ENCODE results near the gene TOR2A. TPM values are rescaled to one million over a fixed set of nuclear protein-coding genes. Genes with fewer than 3 reads are reported as not detected.

TOR2A gene
- total and polyA plus RNA-seq, 2 donors (not counting 3 experiments of a cell fraction or from before 2014, with no cell fraction given) = 19.3 to 23.9 TPM

DNA sequence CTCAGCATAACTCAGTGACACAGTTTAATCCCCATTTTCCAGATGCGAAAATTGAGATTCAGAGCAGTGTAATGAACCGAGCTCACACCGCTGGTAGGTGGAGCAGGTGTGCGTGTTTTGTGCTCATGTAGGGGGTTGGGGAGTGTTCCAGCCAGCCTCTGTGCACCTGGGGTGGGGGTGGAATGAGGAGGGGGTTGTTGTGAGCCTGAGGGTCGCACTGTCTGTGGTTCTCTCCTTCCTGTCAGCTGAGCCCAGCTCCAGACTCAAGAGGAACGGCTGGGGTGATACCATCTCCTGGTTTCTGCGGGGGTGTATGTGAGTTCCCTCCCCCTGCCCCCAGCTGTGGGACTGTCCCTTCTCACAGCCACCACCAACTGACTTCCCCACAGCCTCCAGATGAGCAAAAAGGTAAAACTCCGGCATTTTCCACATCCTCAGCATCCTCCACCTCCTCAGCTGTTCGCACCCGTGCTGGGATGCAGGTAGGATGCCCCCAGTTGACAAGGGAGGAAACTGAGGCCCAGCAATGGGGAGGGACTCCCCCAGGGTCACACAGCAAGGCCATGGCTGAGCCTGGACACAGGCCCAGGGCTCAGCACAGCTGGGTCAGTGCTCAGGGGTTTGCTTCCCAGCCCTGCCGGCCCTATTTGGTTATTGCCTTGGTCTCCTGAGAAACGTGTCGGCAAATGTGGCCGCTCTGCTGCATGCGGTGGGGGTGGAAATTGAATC is 41.3 kb upstream of the TOR2A start:
- no TSS peak for BruUV-seq (replicated peaks)
- Histone ChIP-seq H3K36me3 (ENCODE audit: control insufficient read depth in 2 of 2, extremely low read depth in 1 of 2, insufficient read depth in 2 of 2, low read length in 2 of 2) (no peaks in the 10 kb centered on the region), H4K20me1 (replicated peaks; ENCODE audit: control insufficient read depth, extremely low read depth, insufficient read depth, low read length) (no peaks in the 10 kb centered on the region), H3K4me1 (ENCODE audit: control insufficient read depth, extremely low read depth, insufficient read depth, low read length) (peaks cover 4% of the 10 kb centered on the region), H3K27me3 (ENCODE audit: control insufficient read depth in 2 of 2, insufficient read depth in 2 of 2, low read length in 2 of 2) (no peaks in the 10 kb centered on the region), H3K27ac (ENCODE audit: insufficient read depth, low read depth, low read length) (no peak overlapping the region), H3K9me1 (replicated peaks; ENCODE audit: control insufficient read depth, extremely low read depth, insufficient read depth, low read length) (no peaks in the 10 kb centered on the region), H3K4me2 (ENCODE audit: insufficient read depth, low read length) (no peak overlapping the region), H2AFZ (ENCODE audit: low read depth, low read length) (no peak overlapping the region), H3K4me3 (replicated peaks in 1 of 3; ENCODE audit: insufficient read depth in 1 of 3, low read depth in 1 of 3, low read length in 3 of 3) (no peak overlapping the region), H3K9me3 (replicated peaks; ENCODE audit: control insufficient read depth, insufficient read depth, low read length) (no peaks in the 10 kb centered on the region), H3K79me2 (ENCODE audit: control insufficient read depth, insufficient read depth, low read length) (no peaks in the 10 kb centered on the region), H3K9ac (replicated peaks; ENCODE audit: extremely low read depth, insufficient read depth, low read length) (no peak overlapping the region)
- CTCF ChIA-PET = no interaction called here
- dilution Hi-C loops (cut with MboI; ENCODE audit: extremely low pct_ligation_motif_present, low sequenced_read_pairs) (no loop called here), intact Hi-C loops (cut with micrococcal nuclease) (no loop called here)
- no peak for TF ChIP-seq GATA2 (IDR thresholded peaks at IDR 0.05; ENCODE audit: insufficient read depth, insufficient read length, low read depth, low read length)
- TF ChIP-seq, protein P1, sequence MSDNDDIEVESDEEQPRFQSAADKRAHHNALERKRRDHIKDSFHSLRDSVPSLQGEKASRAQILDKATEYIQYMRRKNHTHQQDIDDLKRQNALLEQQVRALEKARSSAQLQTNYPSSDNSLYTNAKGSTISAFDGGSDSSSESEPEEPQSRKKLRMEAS (IDR thresholded peaks at IDR 0.05; ENCODE audit: insufficient read depth, insufficient read length) = no peak
- POLR2A ChIA-PET = no interaction called here
- DNase-seq (ENCODE audit: low read depth, low spot score) (no peak), FAIRE-seq (no peak)

DNA sequence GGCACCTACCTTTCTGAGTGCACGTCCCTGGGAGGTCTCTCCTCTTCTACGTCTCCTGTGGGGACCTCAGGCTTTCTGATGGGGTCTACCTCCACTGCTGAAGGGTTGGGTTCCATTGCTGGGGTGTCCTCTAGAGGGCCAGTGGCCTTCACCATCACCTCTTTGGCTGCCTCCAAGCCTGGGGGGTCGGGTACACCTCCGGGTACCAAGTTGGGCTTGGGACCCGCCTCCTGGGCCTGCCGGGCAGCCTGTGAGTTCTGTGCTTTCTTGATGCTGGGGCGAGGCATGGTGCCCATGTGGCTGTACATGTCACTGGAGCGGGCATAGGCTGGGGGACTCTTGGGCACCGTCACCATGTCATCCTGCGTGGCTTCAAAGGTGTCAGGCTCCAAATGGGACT is 38.9 kb upstream of the TOR2A start:
- CTCF ChIA-PET = interaction anchor here (1.3 kb wide), 1 partner anchor 10 kb away, joined by 3 read pairs; no protein-coding TSS in a partner anchor
- DNase-seq (ENCODE audit: low read depth, low spot score) = no peak
- Histone ChIP-seq H3K4me1 (ENCODE audit: control insufficient read depth, extremely low read depth, insufficient read depth, low read length) (peaks cover 13% of the 10 kb centered on the region), H3K79me2 (ENCODE audit: control insufficient read depth, insufficient read depth, low read length) (peaks cover 16% of the 10 kb centered on the region), H3K9me1 (replicated peaks; ENCODE audit: control insufficient read depth, extremely low read depth, insufficient read depth, low read length) (no peaks in the 10 kb centered on the region), H3K4me2 (ENCODE audit: insufficient read depth, low read length) (no peak overlapping the region), H3K4me3 (replicated peaks in 1 of 3; ENCODE audit: insufficient read depth in 1 of 3, low read depth in 1 of 3, low read length in 3 of 3) (no peak overlapping the region), H2AFZ (ENCODE audit: low read depth, low read length) (no peak overlapping the region), H3K9ac (replicated peaks; ENCODE audit: extremely low read depth, insufficient read depth, low read length) (no peak overlapping the region), H3K36me3 (ENCODE audit: control insufficient read depth in 2 of 2, extremely low read depth in 1 of 2, insufficient read depth in 2 of 2, low read length in 2 of 2) (no peaks in the 10 kb centered on the region), H3K27ac (ENCODE audit: insufficient read depth, low read depth, low read length) (no peak overlapping the region), H4K20me1 (replicated peaks; ENCODE audit: control insufficient read depth, extremely low read depth, insufficient read depth, low read length) (no peaks in the 10 kb centered on the region), H3K27me3 (ENCODE audit: control insufficient read depth in 2 of 2, insufficient read depth in 2 of 2, low read length in 2 of 2) (no peaks in the 10 kb centered on the region), H3K9me3 (replicated peaks; ENCODE audit: control insufficient read depth, insufficient read depth, low read length) (no peaks in the 10 kb centered on the region)
- FAIRE-seq = no peak
- TF ChIP-seq FOS (IDR thresholded peaks at IDR 0.05; ENCODE audit: borderline replicate concordance, insufficient read depth, low read length) = no peak
- TF ChIP-seq MYC (IDR thresholded peaks at IDR 0.05; ENCODE audit: low read depth, low read length) = no peak
- TF ChIP-seq, protein P1 (IDR thresholded peaks at IDR 0.05; ENCODE audit: insufficient read depth, insufficient read length) = no peak
- TF ChIP-seq JUN (IDR thresholded peaks at IDR 0.05; ENCODE audit: borderline replicate concordance, insufficient read depth, insufficient read length, low read depth) = no peak
- no peak for TF ChIP-seq GATA2 (IDR thresholded peaks at IDR 0.05; ENCODE audit: insufficient read depth, insufficient read length, low read depth, low read length)
- TF ChIP-seq, protein P2, sequence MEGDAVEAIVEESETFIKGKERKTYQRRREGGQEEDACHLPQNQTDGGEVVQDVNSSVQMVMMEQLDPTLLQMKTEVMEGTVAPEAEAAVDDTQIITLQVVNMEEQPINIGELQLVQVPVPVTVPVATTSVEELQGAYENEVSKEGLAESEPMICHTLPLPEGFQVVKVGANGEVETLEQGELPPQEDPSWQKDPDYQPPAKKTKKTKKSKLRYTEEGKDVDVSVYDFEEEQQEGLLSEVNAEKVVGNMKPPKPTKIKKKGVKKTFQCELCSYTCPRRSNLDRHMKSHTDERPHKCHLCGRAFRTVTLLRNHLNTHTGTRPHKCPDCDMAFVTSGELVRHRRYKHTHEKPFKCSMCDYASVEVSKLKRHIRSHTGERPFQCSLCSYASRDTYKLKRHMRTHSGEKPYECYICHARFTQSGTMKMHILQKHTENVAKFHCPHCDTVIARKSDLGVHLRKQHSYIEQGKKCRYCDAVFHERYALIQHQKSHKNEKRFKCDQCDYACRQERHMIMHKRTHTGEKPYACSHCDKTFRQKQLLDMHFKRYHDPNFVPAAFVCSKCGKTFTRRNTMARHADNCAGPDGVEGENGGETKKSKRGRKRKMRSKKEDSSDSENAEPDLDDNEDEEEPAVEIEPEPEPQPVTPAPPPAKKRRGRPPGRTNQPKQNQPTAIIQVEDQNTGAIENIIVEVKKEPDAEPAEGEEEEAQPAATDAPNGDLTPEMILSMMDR (IDR thresholded peaks at IDR 0.05; ENCODE audit: extremely low read depth in 1 of 2, insufficient read depth in 1 of 2, low read depth in 1 of 2, low read length in 2 of 2) = no peak
- TF ChIP-seq POLR2AphosphoS5 (IDR thresholded peaks at IDR 0.05; ENCODE audit: insufficient read depth, low read depth, low read length) = no peak
- no peak for TF ChIP-seq EZH2 (IDR thresholded peaks at IDR 0.05; ENCODE audit: borderline replicate concordance, low read depth, low read length, severe bottlenecking)
- TF ChIP-seq POLR2A (IDR thresholded peaks at IDR 0.05; ENCODE audit: low read depth, low read length) = no peak
- intact Hi-C loops (cut with micrococcal nuclease) (no loop called here), dilution Hi-C loops (cut with MboI; ENCODE audit: extremely low pct_ligation_motif_present, low sequenced_read_pairs) (no loop called here)
- BruUV-seq (replicated peaks) = no TSS peak
- POLR2A ChIA-PET = no interaction called here

Data from endothelial cell of umbilical vein (primary cell).